ENCODE data around the gene RBM26. TPM values are rescaled to one million over a fixed set of nuclear protein-coding genes. Genes with fewer than 3 reads are reported as not detected.

The RBM26 gene
- total and polyA plus RNA-seq, 8 donors = 6.1 to 76.9 (median 28.1) TPM

DNA sequence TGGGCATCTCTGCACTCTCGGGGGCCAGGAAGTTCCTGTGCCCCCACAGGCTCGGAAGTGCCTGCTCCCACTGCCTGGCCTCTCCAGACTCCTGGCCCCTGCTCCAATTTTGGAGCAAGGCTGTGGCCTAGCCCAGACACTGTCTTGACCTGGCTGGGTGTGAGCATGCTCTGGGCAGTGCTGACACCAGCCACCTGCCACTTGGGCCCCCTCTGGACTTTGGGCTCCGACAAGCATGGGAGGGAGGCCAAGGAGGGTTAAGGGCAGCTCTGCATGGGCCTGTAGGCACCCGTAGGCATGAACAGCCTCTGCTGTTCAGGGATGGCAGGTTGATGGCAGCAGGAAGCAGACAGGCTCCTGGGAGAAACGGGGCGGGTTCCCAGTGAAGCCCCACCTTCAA lies 26.0 kb upstream of the RBM26 start:
- no peaks in the 10 kb centered on the region for H3K36me3 ChIP-seq
- WGBS, 5 donors = 89 to 100% (median 94%) methylated on average over 3 to 6 of the region's 6 CpGs
- no peaks in the 10 kb centered on the region for H3K27me3 ChIP-seq
- H3K4me1 ChIP-seq = no peaks in the 10 kb centered on the region
- H3K4me3 ChIP-seq = no peak overlapping the region
- TF ChIP-seq POLR2A (IDR thresholded peaks at IDR 0.05) = no peak
- no peak for TF ChIP-seq POLR2AphosphoS5 (IDR thresholded peaks at IDR 0.05)
- no peak for TF ChIP-seq EP300 (IDR thresholded peaks at IDR 0.05)
- TF ChIP-seq, protein P1, sequence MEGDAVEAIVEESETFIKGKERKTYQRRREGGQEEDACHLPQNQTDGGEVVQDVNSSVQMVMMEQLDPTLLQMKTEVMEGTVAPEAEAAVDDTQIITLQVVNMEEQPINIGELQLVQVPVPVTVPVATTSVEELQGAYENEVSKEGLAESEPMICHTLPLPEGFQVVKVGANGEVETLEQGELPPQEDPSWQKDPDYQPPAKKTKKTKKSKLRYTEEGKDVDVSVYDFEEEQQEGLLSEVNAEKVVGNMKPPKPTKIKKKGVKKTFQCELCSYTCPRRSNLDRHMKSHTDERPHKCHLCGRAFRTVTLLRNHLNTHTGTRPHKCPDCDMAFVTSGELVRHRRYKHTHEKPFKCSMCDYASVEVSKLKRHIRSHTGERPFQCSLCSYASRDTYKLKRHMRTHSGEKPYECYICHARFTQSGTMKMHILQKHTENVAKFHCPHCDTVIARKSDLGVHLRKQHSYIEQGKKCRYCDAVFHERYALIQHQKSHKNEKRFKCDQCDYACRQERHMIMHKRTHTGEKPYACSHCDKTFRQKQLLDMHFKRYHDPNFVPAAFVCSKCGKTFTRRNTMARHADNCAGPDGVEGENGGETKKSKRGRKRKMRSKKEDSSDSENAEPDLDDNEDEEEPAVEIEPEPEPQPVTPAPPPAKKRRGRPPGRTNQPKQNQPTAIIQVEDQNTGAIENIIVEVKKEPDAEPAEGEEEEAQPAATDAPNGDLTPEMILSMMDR (IDR thresholded peaks at IDR 0.05) = no peak
- no peaks in the 10 kb centered on the region for H3K9me3 ChIP-seq
- intact Hi-C loops (cut with DNase I; ENCODE audit: low total_unique reads) = no loop called here
- H3K27ac ChIP-seq = no peak overlapping the region
- DNase-seq = no peak

DNA sequence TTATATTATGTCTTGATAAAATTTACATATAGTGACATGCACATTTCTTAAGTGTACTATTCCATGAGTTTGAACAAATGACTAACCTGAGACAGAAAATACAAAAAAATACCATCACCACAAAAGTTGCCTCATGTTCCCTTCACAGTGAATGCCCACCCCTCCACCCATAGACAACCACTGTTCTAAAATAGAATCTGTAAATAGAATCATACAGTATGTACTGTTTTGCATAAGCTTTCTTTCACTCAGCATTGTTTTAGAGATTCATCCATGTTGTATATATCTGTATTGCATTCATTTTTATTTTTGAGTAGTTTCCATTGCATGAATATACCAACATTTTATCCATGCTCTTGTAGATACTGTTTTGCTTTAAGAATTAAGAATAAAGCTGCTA lies 23.3 kb upstream of the RBM26 start:
- Histone ChIP-seq H3K9me3 (no peaks in the 10 kb centered on the region), H3K36me3 (no peaks in the 10 kb centered on the region), H3K27me3 (no peaks in the 10 kb centered on the region), H3K27ac (no peak overlapping the region), H3K4me3 (no peak overlapping the region), H3K4me1 (no peaks in the 10 kb centered on the region)
- TF ChIP-seq POLR2A (IDR thresholded peaks at IDR 0.05) (no peak), EP300 (IDR thresholded peaks at IDR 0.05) (no peak), POLR2AphosphoS5 (IDR thresholded peaks at IDR 0.05) (no peak)
- TF ChIP-seq, protein P1 (IDR thresholded peaks at IDR 0.05) = no peak
- DNase-seq = no peak
- intact Hi-C loops (cut with DNase I; ENCODE audit: low total_unique reads) = no loop called here

DNA sequence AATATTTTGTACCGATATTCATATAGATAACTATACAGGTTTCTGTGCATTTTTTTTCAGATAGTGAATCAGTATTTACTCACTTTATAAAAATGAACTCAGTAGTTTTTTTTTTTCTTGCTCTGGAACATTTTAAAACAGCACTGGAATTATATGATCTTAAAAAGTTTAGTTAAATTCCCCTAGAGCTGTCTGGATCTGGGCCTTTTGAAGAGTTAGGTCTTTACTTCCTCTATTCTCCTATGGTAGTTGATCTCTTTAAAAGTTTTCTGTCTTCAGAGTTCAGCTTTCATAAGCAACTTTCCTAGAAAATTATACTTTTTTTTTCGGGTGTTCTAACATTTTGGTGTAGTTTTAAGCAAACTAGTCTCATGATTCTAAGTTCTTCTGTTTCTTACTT lies 21.8 kb upstream of the RBM26 start:
- no peak overlapping the region for H3K27ac ChIP-seq
- TF ChIP-seq EP300 (IDR thresholded peaks at IDR 0.05) (no peak), POLR2A (IDR thresholded peaks at IDR 0.05) (no peak), POLR2AphosphoS5 (IDR thresholded peaks at IDR 0.05) (no peak)
- TF ChIP-seq, protein P1 (IDR thresholded peaks at IDR 0.05) = no peak
- DNase-seq = no peak
- intact Hi-C loops (cut with DNase I; ENCODE audit: low total_unique reads) = no loop called here
- H3K4me1 ChIP-seq = peaks cover 0 to 3% (median 0%) of the 10 kb centered on the region in 4 donors
- WGBS, 5 donors = 60 to 90% (median 61%) methylated on average over 2 of the region's 2 CpGs
- H3K4me3 ChIP-seq = no peak overlapping the region
- H3K36me3 ChIP-seq = no peaks in the 10 kb centered on the region
- no peaks in the 10 kb centered on the region for H3K9me3 ChIP-seq
- H3K27me3 ChIP-seq = no peaks in the 10 kb centered on the region

DNA sequence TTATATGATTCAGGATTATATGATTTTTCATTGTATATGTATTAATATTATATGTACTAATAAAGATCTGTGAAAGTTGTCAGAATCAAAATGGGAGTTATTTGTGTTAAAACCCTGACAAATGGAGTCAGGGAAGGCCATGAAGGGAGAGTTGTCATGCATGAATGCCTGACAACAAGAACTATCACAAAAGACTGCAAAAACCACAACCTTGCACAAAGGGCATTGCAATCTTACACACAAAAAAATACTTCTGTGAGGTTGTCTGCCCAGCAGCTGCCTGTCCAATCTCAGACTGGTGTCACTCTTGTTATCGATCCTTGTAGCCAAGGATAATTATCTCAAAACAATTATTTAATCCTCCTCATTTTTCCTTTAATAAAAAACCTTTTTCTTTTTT lies 21.2 kb upstream of the RBM26 start:
- 81 to 100% (median 94%) methylated on average over 1 of the region's 1 CpG for WGBS, 5 donors
- no peaks in the 10 kb centered on the region for H3K36me3 ChIP-seq
- no peak for DNase-seq
- H3K27ac ChIP-seq = no peak overlapping the region
- TF ChIP-seq EP300 (IDR thresholded peaks at IDR 0.05) = no peak
- TF ChIP-seq POLR2A (IDR thresholded peaks at IDR 0.05) = no peak
- TF ChIP-seq, protein P1 (IDR thresholded peaks at IDR 0.05) = no peak
- TF ChIP-seq POLR2AphosphoS5 (IDR thresholded peaks at IDR 0.05) = no peak
- H3K9me3 ChIP-seq = no peaks in the 10 kb centered on the region
- no peak overlapping the region for H3K4me3 ChIP-seq
- intact Hi-C loops (cut with DNase I; ENCODE audit: low total_unique reads) = no loop called here
- no peaks in the 10 kb centered on the region for H3K27me3 ChIP-seq
- peaks cover 0 to 3% (median 0%) of the 10 kb centered on the region in 4 donors for H3K4me1 ChIP-seq
